Esophagus muscularis mucosa (tissue), 3 donors: ENCODE data around the gene ANK2.

Source experiments
- CTCF ChIP-seq, 3 experiments: fragments of 200-600 bp in 2 of 3; fragments of 450-650 bp in 1 of 3; sonication (generic) in 2 of 3; IDR thresholded peaks; one replicate each; pipeline ENCODE4 v1.5.1; 2017 to 2019; ENCODE audit warnings: antibody characterized with exemption in 3 of 3, mild to moderate bottlenecking in 2 of 3, moderate library complexity in 1 of 3
- POLR2A ChIP-seq: fragments of 450-650 bp; IDR thresholded peaks from one replicate; pipeline ENCODE4 v1.6.1; 2017; ENCODE audit warnings: antibody characterized with exemption, moderate library complexity, mild to moderate bottlenecking, low read depth

- TF ChIP-seq CTCF (IDR thresholded peaks at IDR 0.05) (no peak), POLR2A (no peak)
These were observed 349.1 kb downstream of the ANK2 start for GRCh38 chr4:113398441-113399143.
